Measurements from ENCODE around the gene PCYT2. TPM values are rescaled to one million over a fixed set of nuclear protein-coding genes. Genes with fewer than 3 reads are reported as not detected.

Gene PCYT2
- total RNA-seq, 2 donors from 2014 or later: 51.4 to 69.2 TPM

GRCh38 chr17:81957691-81958432, 46.7 kb upstream of the PCYT2 start:
- TF ChIP-seq POLR2AphosphoS5 (IDR thresholded peaks at IDR 0.05): no peak
- TF ChIP-seq POLR2A (IDR thresholded peaks at IDR 0.05): no peak
- TF ChIP-seq CTCF (IDR thresholded peaks at IDR 0.05): no peak
- Histone ChIP-seq H3K4me1 (replicated peaks) (peaks cover 2% of the 10 kb centered on the region), H3K36me3 (no peaks in the 10 kb centered on the region), H3K27me3 (replicated peaks; ENCODE audit: insufficient read depth) (peaks cover 8% of the 10 kb centered on the region), H3K4me3 (no peak overlapping the region), H3K9me3 (no peaks in the 10 kb centered on the region), H3K27ac (no peak overlapping the region)
- 88% methylated on average over 19 of the region's 19 CpGs for WGBS
- intact Hi-C loops (cut with DNase I): loop anchor here (2.0 kb wide), 1 partner anchor 63 kb away; no protein-coding TSS in a partner anchor
- DNase-seq (ENCODE audit: low spot score): no peak

GRCh38 chr17:81956607-81957589, 45.7 kb upstream of the PCYT2 start:
- Histone ChIP-seq H3K4me1 (replicated peaks) (peaks cover 2% of the 10 kb centered on the region), H3K27ac (no peak overlapping the region), H3K9me3 (no peaks in the 10 kb centered on the region), H3K27me3 (replicated peaks; ENCODE audit: insufficient read depth) (peaks cover 8% of the 10 kb centered on the region), H3K36me3 (no peaks in the 10 kb centered on the region), H3K4me3 (no peak overlapping the region)
- 89% methylated on average over 26 of the region's 45 CpGs for WGBS
- intact Hi-C loops (cut with DNase I): no loop called here
- DNase-seq (ENCODE audit: low spot score): no peak
- TF ChIP-seq POLR2AphosphoS5 (IDR thresholded peaks at IDR 0.05) (no peak), POLR2A (IDR thresholded peaks at IDR 0.05) (no peak), CTCF (IDR thresholded peaks at IDR 0.05) (no peak)

- no peaks in the 10 kb centered on the region for H3K9me3 ChIP-seq
- no peak for DNase-seq (ENCODE audit: low spot score)
- no peaks in the 10 kb centered on the region for H3K36me3 ChIP-seq
- TF ChIP-seq POLR2AphosphoS5 (IDR thresholded peaks at IDR 0.05) (no peak), CTCF (IDR thresholded peaks at IDR 0.05) (no peak), POLR2A (IDR thresholded peaks at IDR 0.05) (no peak)
- H3K27me3 ChIP-seq (replicated peaks; ENCODE audit: insufficient read depth): peaks cover 8% of the 10 kb centered on the region
- H3K4me1 ChIP-seq (replicated peaks): peaks cover 2% of the 10 kb centered on the region
- H3K27ac ChIP-seq: no peak overlapping the region
- intact Hi-C loops (cut with DNase I): no loop called here
- no peak overlapping the region for H3K4me3 ChIP-seq
- 83% methylated on average over 12 of the region's 13 CpGs for WGBS
Observed at GRCh38 chr17:81955756-81956544, 44.8 kb upstream of the PCYT2 start.

- 89% methylated on average over 25 of the region's 26 CpGs for WGBS
- H3K36me3 ChIP-seq: no peaks in the 10 kb centered on the region
- no peak overlapping the region for H3K4me3 ChIP-seq
- no peak for DNase-seq (ENCODE audit: low spot score)
- H3K27ac ChIP-seq: no peak overlapping the region
- peaks cover 2% of the 10 kb centered on the region for H3K4me1 ChIP-seq (replicated peaks)
- H3K9me3 ChIP-seq: no peaks in the 10 kb centered on the region
- H3K27me3 ChIP-seq (replicated peaks; ENCODE audit: insufficient read depth): peaks cover 4% of the 10 kb centered on the region
- TF ChIP-seq CTCF (IDR thresholded peaks at IDR 0.05) (no peak), POLR2A (IDR thresholded peaks at IDR 0.05) (no peak), POLR2AphosphoS5 (IDR thresholded peaks at IDR 0.05) (no peak)
- intact Hi-C loops (cut with DNase I): no loop called here
Observed at GRCh38 chr17:81955058-81955681, 44.0 kb upstream of the PCYT2 start.

Data from prostate gland (tissue), 2 donors.